DND-41 (cell line): Measurements from ENCODE around the gene FTL.

Experiments
- CTCF ChIP-seq: IDR thresholded peaks from 2 replicates; pipeline ENCODE4 v1.5.1; 2012; ENCODE audit warnings: borderline replicate concordance, low read length, moderate library complexity, mild to moderate bottlenecking; ENCODE audit not compliant: poor library complexity, severe bottlenecking; ENCODE audit errors: extremely low read depth
- EZH2 ChIP-seq: IDR thresholded peaks from 3 replicates; pipeline ENCODE4 v1.6.1; 2012; ENCODE audit warnings: borderline replicate concordance, low read depth, mild to moderate bottlenecking, moderate library complexity, low read length, inconsistent platforms; ENCODE audit not compliant: severe bottlenecking

- TF ChIP-seq CTCF = no peak
- TF ChIP-seq EZH2 = no peak
Observed at GRCh38 chr19:49009828-49010227, 44.7 kb downstream of the FTL start.
